NK-92 (cell line): ENCODE measurements around the gene TF.
"Not testable (repeated sequence)": the region's sequence is repeated elsewhere in the genome, so short reads cannot be mapped to it uniquely, and the experiment has no call there.

ENCODE experiments used
- DNase-seq: peaks from one replicate; lab custom pipeline; 2025; ENCODE audit not compliant: unreplicated experiment; lab: John Stamatoyannopoulos, UW

Gene TF

DNA sequence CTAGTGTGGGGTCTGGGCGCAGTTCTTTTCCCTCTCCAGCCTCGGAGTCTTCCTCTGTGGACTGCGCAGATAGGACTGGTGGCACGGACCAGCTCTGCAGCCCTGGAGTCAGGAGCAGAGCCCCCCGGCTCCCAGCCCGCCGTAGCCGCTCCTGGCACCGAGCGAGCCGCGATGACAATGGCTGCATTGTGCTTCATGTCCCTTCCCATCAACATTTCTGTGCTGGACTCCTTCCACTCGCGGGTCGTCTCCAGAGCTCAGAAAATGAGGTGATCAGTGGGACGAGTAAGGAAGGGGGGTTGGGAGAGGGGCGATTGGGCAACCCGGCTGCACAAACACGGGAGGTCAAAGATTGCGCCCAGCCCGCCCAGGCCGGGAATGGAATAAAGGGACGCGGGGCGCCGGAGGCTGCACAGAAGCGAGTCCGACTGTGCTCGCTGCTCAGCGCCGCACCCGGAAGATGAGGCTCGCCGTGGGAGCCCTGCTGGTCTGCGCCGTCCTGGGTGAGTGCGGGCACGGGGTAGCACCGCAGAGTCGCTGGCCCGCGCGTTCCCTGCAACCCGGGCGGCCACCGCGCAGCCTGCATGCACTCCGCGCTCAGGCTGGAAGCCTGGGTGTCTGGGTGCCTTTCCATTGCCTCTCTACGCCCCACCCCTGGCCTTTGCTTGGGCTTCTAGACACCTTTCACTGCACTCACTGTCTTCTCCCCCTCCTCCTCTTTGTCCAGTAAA lies at the start of gene TF:
TSS of gene TF (plus strand) at position 413 of the 731 bp plus-strand sequence. CDS start at position 461, 48 bp downstream.
- no peak for DNase-seq

DNA sequence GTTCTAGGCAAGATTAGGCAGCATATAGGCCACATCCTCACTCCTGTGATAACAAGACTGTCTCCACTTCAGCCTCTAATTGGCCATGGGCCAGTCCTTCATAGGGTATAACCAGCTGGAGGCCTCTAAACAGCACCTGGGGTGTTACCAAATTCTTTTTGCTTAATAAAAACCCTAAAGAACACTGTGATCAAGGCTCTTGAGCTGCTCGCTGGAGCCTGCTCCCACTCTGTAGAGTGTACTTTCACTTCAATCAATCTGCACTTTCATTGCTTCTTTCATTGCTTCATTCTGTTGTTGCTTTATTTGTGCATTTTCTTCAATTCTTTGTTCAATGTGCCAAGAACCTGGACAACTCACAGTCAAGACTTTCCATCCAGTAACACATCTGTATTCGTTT lies 48.2 kb upstream of the TF start:
- no peak for DNase-seq

DNA sequence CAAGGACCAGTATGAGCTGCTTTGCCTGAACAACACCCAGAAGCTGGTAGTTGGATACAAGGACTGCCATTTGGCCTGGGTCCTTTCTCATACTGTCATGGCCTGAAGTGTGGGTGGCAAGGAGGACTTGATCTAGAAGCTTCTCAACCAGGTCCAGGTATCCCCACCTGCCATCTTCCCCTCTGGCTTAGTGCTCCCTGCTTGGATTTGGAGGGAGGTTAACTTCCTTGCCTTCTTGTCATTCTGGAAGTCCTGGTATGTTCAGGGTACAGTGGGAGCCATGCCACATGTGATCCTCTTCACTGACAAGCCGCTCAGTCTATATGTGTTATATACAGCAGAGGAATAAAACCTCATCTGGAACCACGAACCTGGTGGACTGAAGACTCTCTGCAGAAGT lies 46.7 kb upstream of the TF start:
- DNase-seq: no peak

DNA sequence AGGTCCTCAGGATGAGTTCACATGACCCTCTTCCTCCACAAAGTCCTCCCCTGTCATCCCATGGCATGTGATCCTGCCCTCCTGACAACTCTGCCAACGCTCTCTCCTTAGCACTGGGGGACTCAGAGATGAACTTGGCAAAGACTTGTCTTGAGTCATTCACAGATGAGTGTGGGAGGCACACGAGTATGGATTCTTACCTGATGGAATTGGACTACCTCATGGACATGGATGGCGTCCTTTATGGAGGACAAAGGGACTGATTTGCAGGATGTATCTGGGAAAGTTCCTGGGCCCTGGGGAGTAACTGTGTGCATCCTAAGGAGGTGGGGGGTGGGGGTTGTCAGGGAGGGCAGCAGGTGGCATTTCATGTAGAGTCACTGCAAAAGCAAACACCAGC lies 46.3 kb upstream of the TF start:
- DNase-seq: no peak

DNA sequence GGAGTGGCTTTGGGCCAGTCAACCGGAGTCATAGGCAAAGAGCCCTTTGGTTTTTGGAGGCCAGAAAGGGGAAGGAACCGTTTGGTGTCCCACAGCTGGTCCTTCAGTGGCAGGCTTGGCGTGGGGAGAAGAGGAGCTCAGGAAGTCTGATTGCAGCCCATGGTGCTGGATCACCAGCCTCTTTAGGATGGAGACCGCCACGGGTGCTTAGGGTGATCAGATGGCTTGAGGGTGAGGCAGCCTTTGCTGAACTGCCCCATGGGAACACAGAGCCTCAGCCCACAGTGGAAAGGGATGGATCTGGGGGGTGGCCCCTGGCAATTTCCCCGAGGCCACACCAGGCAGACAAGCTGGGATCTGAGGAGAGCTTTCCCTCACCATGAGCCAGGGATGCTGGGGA lies 45.8 kb upstream of the TF start:
- no peak for DNase-seq

DNA sequence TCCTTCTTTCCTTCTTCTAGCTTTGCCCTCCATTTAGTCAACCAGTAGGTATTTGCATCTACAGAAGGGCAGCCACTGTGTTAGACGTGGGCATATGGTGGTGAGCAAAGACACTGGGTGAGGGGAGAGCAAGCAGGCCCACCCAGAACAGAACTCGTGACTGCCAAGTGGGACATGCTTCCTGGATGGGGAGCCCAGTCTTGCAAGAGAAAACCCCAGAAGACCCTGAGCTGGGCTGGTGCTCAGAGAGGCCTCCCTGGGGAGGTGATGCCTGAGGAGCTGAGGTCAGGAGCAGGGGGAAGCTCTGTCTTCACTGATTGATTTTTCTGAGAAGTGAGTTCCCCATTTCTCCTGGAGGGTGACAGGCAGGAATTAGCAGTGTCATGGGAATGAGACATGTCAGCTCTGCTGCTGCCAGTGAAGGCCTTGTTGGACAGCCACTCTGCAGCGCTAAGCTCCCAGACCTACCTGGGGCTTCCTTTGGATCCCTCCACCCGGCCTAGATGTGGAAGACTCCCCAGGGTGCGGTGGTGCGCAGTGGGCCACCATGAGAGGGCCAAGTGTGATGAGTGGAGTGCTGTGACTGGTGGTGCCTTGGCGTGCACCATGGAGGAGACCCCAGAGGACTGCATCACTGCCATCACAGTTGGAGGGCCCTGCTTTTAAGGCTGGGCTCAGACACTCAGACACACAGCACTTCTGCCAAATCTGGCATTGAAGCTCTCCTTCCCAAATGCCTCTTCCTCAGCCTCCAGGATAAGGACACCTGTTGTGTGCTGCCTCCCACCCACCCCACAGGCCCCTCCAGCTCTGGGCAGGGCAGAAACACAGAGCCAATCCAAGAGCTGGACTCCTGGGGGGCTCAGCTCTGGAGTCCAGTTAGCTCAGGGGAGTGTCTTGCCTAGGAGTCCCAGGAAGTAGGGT lies 44.5 kb upstream of the TF start:
- DNase-seq: no peak

DNA sequence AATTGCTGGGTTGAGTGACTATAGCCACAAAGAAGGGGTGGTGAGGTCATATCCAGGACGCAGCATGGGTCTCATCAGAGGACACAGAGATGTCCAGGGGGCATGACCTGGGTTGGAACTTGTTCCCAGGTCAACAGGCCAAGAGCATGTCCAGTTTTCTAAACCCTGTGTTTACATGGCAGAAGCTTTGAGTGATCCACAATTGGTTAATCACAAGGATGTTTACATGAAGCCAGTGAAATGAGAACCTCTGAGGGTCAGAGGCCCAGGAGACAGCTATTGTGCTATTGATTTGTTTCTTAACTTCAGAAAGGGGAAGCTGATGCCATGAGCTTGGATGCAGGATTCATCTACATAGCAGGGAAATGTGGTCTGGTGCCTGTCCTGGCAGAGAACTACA lies 42.3 kb upstream of the TF start:
- DNase-seq: no peak

DNA sequence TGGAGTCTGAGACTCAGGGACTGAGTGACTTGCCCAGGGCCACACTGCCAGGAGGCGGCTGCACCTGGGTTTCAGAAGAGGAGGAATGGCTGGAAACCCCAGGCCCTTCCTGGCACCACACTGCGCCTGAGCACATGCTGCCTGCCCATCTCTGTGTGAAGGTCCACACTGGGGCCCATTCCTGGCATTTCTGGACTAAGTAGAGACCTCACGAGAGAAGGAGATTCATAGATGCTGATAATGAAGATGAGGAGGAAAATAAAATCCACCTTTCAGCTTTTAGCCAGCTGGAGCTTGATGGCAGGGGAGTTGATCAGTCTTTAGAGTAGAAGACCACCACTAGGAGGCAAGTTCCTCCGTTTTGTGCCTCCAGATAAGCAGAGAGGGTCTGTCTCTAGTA lies 40.2 kb upstream of the TF start:
- no peak for DNase-seq

DNA sequence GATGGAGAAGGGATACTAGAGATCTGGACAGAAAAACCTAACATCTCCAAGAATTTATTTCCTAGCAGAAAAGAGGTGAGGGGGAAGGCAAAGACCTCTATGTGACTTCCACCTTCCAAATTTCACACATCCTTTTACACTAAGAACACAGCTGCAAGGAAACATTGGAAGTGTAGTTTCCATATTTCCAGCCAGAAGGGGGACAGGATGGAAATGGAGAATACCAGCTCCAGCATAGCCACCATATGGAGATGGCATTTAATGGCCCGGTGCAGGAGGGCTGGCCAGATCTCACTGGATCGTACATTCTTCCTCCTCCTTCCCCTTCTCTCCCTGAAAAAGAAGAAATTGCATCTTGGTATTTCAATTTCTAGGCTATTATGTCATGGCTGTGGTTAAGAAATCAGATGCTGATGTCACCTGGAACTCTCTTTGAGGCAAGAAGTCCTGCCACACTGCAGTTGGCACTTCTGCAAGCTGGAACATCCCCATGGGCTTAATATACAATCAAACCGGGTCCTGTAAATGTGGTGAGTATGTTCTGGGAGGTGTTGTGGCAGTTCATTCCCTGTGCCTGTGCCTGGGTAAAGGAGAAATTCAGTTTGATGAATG lies 36.9 kb upstream of the TF start:
- DNase-seq: no peak

DNA sequence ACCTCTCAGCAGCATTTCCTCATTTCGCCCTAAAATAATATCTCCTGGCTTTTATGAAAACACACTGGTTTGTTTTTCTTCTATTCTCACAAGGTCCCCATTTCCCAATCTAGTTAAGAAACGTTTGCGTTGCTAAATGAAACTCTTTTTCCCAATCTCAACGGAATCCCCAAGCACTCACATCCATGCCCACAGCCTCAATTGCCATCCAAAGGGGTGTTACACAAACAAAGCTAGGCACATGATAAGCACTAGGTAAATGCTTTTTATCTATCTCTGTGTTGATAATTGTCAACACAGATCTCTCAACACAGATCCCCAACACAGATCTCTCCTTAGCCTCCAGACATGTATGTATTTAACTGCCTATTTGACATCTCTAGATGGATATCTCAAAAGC lies 35.2 kb upstream of the TF start:
- DNase-seq: no peak

DNA sequence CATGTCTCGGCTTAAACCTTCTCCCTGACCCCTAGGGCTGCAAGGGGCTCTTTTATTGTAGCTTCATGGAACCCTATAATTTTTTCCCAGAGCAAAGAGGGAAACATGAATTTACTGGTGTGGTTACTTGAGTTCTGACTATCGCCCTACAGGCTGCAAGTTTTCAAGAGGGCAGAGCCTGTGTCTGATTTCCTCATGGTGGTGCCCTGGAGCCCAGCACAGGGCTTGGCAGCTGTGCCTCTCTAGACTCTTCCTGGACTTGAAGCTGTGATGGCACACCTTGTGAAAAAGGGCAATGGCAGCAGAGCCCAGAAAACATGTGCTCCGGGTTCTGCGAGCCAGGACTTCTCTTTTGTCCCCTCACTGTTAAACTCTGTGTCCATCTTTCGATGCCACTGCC lies 34.2 kb upstream of the TF start:
- no peak for DNase-seq

DNA sequence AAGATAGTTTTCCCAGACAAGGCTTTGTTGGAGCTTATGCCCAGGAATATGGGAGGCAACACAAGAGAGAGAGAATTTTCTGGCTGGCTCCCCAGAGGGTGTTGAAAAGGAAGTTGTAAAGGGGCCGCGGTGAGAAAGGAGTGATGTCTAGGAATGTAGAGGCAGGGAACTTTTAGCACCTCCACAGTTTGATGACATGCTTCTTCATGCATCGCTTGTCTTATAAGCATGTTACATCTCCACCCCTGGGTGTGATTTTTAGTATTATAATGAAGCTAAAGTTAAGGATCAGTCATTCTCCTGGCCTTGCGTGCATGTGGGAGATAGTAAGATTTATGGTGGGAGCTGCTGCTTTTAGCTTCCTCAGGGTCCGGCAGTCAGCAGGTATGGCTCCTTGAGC lies 32.8 kb upstream of the TF start:
- no peak for DNase-seq

DNA sequence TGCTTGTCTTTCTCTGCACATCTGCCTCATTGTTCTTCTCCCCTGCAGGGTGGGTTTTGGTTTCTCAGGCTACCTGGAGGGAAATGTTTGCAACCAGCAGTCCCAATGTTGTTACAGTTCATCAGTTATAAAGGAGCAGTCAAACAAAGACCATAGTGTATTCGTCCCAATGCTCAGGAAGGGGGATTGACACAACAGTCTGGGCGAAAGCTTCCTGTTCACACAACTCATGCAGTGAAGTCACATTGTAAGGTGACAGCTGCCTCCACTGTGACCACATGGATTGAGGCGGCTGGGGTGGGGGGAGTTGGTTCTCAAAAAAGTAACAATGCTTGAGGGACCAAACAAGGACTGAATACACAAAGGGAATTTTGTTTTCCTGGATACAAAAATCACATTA lies 28.8 kb upstream of the TF start:
- DNase-seq: no peak

DNA sequence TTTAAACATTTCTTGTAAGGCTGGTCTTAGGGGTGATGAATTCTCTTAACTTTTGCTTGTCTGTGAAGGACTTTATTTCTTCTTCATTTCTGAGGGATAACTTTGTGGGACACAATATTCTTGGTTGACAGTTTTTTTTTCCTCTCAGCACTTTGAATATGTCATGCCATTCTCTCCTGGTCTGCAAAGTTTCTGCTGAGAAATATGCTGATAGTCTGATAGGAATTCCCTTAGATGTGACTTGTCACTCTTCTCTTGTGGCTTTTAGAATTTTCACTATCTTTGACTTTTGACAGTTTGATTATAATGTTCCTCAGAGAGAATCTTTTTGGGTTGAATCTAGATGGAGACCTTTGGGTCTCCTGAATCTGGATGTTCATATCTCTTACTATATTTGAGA lies 23.3 kb upstream of the TF start:
- no peak for DNase-seq

DNA sequence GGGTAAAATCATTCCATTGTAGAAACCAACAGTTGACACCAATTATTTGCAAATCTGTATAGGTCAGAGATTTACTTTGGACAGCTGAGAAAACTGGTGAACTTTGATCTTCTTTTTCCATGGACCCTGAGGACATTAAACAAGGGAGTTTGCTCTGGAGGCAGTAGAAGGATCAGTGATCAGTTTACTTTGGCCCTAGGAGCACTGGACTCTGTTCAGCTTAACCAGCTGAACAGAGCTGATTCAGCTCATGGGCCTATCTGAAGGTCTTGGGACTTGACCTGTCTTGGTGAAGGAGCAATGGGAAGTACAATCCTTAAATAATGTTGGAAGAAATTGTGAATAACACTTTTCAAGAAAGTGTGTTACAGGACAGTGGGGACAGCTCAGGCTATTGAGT lies 15.2 kb upstream of the TF start:
- no peak for DNase-seq

DNA sequence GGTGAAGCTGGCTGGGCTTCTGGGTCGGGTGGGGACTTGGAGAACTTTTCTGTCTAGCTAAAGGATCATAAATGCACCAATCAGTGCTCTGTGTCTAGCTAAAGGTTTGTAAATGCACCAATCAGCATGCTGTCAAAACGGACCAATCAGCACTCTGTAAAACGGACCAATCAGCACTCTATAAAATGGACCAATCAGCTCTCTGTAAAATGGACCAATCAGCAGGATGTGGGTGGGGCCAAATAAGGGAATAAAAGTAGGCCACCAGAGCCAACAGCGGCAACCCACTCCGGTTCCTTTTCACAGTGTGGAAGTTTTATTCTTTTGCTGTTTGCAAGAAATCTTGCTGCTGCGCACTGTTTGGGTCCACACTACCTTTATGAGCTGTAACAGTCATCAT lies 14.0 kb upstream of the TF start:
- DNase-seq: not testable (repeated sequence)

DNA sequence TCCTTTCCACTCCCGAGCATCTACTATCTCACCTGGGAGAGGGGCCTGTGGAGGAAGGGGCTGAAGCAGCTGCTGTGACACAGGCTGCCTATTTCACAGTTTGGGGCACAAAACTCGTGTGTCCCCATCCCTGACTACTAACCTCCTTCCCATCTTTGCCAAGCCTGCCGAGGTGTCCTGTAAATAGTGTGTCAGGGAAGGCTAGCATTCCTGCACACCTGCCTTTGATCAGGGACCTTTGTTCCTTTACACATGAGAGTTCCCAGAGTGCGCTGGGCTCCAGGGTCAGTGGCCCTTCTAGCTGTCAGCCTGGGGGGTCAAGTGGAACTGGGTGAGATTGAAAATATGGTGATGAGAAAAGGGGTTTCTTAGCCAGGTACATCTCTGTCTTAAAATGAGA lies 13.0 kb upstream of the TF start:
- no peak for DNase-seq

DNA sequence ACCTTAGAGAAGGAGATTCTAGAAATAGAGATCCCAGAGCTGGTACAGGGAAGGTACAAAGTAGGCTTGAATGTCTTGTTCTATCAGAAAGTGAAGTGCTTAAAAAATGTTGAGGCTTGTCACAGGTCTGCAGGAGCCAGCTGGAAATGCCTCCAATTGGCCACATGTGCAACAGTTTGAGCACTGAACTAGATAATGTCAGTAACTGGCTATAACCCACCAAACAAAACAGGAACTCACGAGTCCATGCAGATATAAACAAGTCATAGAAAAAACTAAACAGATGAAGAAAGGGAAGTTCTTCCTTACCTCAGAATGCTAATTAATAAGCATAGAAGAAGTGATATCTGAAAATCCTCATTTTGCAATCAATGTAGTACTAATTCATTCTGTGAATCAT lies 11.9 kb upstream of the TF start:
- no peak for DNase-seq

DNA sequence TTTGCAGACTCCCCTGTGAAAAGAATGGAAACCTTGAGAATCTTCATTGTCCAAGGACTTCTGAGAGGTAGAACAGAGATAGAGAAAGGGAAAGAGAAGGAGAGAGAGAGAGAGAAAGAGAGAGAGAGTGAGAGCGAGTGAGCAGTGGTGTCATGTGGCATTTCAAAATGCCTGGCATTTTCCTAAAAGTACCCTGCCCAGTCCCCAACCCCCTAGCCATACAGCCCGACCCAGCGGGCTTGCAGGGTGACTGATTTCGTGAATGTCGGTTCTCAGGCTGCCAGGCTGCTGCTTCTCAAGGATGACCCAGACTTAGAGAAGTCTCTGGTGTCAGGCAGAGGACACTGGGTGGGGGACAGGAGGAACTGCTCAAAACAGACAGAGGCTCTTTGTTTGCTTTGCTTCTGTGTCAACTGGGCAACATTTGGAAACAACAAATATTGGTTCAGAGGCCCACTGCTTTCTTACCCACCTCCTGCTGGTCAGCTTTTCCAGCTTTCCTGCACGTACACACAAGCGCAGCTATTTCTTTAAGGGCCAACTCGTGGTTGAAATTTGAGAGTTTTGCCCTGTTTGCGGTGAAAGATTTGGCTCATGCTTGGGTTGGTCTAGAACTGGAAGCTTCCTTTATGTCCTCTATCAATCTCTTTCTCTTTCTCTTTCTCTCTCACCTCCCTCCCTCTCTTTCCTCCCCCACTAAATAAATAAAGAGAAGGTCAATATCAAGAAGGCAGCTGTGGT lies 3.7 kb upstream of the TF start:
- DNase-seq: no peak

DNA sequence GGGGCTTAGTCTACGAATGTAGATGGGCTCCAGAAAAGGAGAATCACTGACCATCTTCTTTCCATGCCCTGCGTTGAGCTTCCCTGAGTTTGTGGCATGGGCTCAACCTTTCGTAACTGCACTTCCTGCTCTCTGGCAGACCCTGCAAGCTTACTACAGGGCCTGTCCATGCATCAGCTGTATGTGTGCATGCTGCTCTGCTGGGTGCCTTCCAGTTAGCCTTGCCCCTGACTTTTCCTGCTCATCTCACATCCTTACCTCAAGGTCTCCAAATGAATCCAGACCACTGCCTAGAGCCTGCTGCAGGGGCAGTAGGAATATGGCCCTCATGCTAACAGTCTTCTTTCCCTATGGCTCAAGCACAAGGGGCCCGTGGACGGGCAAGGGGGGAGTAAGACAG lies 2.0 kb upstream of the TF start:
- DNase-seq: no peak

DNA sequence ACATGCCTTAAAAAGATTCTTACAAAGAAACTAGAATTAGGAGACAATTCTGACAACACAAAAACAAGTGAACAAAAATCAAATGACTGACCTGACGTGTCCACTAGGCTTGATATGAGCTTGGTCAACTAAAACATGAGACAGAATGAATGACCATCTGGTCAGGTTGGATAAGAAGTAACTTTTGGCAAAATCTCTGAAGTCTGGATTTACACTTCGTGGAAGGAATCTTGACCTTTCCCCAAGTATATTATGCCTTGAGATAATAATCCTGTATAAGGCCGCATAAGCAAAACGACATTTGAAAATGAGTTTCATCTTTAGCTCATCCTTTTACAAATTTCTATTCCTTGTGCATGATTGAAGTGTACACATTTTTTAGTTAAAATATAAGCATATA lies 1.1 kb upstream of the TF start:
- DNase-seq: no peak

DNA sequence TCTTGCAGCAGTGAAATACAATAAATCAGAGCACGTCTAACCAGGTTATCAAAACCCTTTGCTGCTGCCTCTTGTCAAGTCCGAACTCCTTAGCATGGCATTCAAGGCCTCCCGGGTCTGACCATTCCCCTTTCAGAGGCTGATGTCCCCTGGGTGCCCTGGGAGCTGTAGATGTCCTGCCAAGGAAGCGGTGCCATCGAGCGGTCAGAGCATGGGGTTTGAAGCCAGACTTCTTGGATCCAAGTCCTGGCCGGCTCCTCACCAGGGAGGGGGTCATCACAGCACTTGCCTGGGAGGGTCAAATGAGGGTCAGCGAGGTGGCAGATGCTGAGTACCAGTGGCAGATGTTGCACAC lies 496 bp downstream of the TF start:
- DNase-seq: no peak
